ENCODE results near the gene OR8A1. TPM values are rescaled to one million over a fixed set of nuclear protein-coding genes. Genes with fewer than 3 reads are reported as not detected.

The OR8A1 gene
- not detected in 2 replicates for total RNA-seq (2014; rRNA removed; shearing (Covaris generic); ENCODE audit: low replicate concordance)

GRCh38 chr11:124569697-124570096 is at the start of gene OR8A1:
Gene OR8A1, plus strand, starts transcription at chr11:124569997. Its CDS starts 123 bp downstream, at chr11:124570120.
- Histone ChIP-seq H3K9me3 (no peaks in the 10 kb centered on the region), H3K36me3 (no peaks in the 10 kb centered on the region), H3K4me3 (no peak within 1 kb of the TSS), H3K27me3 (no peaks in the 10 kb centered on the region; the same call in none of the 2 replicates)
- no peak for DNase-seq

DNA sequence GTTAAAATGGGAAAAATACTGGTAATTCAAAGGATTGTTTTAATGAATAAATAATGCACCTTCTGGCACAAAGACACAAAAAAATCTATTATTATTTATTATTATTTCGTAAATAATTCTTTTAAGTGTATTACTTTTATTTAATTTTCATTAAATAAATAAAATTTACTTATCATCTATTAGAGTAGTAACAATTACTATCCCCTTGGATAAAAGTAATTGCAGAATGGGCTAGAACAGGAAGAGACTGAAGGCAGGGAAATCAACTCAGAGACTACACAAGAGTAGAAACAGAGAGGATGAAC is 49.3 kb upstream of the OR8A1 start:
- Histone ChIP-seq H3K36me3 (no peaks in the 10 kb centered on the region), H3K27me3 (peaks cover 2% of the 10 kb centered on the region; the same call in 1 of the 2 replicates), H3K9me3 (no peaks in the 10 kb centered on the region), H3K4me3 (no peak overlapping the region)
- DNase-seq: no peak

GRCh38 chr11:124533626-124534025 is 36.2 kb upstream of the OR8A1 start:
- DNase-seq: no peak
- no peaks in the 10 kb centered on the region for H3K36me3 ChIP-seq
- H3K9me3 ChIP-seq: no peaks in the 10 kb centered on the region
- no peaks in the 10 kb centered on the region for H3K27me3 ChIP-seq
- no peak overlapping the region for H3K4me3 ChIP-seq

DNA sequence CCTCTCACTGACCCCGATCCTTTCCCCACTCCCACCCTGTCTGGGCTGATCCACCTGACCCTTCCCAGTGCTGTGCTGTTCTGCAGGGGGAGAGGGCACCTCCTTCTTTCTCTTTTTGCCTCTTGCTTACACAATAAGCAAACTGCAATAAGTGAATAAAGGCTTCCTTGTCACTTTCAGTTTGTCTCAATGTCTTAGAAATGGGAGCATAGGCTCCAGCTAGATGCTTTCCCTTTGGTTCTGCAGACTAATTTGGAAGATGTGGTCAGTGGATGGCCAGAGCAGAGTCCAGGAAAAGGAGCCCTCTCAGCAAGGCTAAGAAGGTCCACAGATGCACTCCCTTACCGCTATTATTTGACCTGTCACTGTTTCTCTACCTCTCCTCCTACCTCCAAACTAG is 35.7 kb upstream of the OR8A1 start:
- no peak overlapping the region for H3K4me3 ChIP-seq
- no peaks in the 10 kb centered on the region for H3K27me3 ChIP-seq
- H3K36me3 ChIP-seq: no peaks in the 10 kb centered on the region
- no peaks in the 10 kb centered on the region for H3K9me3 ChIP-seq
- no peak for DNase-seq

DNA sequence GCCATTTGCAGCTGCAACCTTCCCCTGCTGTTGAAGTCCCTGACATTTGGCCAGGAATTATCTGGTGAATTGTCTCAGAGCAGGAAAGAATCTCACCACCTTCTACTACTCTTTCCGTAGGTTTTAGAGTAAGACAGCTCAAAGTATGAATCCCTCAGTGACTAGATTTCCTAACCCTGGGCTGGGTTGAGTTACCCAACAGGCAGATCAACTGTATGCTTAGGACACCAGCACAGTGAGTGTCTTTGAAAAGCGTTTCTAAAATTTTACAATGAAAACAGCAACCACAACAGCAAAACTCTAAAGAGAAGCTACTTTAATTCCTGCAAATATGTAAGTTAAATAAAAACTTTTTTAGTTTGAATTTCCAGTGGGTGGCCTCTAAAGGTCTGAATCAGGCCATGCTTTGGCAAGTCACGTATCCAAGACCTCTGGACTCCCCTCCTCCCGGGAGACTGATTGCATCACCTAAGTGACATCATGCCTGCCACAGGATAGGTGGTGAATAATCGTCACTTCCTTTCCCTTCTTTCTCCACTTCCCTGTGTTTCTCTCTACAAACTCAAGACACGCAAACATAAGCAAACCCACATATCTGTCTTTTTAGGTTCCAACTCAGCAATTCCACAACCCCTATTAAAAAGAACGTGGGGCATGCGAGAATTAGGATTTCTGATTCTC is 34.1 kb upstream of the OR8A1 start:
- no peaks in the 10 kb centered on the region for H3K9me3 ChIP-seq
- no peaks in the 10 kb centered on the region for H3K27me3 ChIP-seq
- no peaks in the 10 kb centered on the region for H3K36me3 ChIP-seq
- H3K4me3 ChIP-seq: no peak overlapping the region
- DNase-seq: no peak

DNA sequence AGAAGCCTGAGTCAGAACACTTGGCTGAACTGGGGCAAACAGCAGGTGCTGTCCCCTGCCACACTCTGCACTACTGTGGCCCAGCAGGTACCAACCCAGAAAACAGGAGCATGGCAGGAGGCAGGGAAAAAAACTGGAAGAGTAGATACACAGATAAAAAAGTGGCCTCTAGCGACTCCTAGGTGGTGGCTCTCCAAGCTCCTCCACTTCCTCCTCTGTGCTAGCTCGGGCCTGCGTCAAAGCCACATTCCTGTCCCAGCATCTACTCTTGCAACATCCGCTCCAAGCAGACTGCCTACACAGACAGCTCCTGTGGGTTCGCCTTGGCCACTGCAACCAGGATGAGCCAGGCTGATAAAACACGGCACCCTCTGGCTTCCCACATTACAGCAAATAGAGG is 33.3 kb upstream of the OR8A1 start:
- Histone ChIP-seq H3K9me3 (no peaks in the 10 kb centered on the region), H3K36me3 (no peaks in the 10 kb centered on the region), H3K4me3 (no peak overlapping the region), H3K27me3 (no peaks in the 10 kb centered on the region)
- peak; percentile 36 for DNase-seq

GRCh38 chr11:124538019-124538418 is 31.8 kb upstream of the OR8A1 start:
- DNase-seq: peak; percentile 4
- no peaks in the 10 kb centered on the region for H3K9me3 ChIP-seq
- no peak overlapping the region for H3K4me3 ChIP-seq
- H3K36me3 ChIP-seq: no peaks in the 10 kb centered on the region
- H3K27me3 ChIP-seq: no peaks in the 10 kb centered on the region

- Histone ChIP-seq H3K4me3 (no peak overlapping the region), H3K36me3 (no peaks in the 10 kb centered on the region), H3K9me3 (no peaks in the 10 kb centered on the region), H3K27me3 (no peaks in the 10 kb centered on the region)
- DNase-seq: no peak
Measured at GRCh38 chr11:124541204-124541603, 28.6 kb upstream of the OR8A1 start.

DNA sequence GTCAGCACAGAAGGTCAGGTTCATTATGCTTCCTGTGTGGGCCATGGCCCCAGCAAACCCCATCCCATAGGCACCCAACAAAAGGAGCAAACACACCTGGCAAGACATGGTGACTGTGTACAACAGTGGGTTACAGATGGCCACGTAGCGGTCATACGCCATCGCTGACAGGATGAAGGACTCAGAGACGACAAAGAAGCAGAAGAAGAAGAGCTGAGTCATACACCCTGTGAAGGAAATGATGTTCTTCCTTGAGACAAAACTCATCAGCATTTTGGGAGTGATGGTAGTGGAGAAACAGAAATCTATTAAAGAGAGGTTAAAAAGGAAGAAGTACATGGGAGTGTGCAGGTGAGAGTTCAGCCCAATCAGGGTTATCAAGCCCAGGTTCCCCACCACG is 26.7 kb upstream of the OR8A1 start:
- Histone ChIP-seq H3K9me3 (no peaks in the 10 kb centered on the region), H3K27me3 (no peaks in the 10 kb centered on the region), H3K4me3 (no peak overlapping the region), H3K36me3 (no peaks in the 10 kb centered on the region)
- DNase-seq: no peak

DNA sequence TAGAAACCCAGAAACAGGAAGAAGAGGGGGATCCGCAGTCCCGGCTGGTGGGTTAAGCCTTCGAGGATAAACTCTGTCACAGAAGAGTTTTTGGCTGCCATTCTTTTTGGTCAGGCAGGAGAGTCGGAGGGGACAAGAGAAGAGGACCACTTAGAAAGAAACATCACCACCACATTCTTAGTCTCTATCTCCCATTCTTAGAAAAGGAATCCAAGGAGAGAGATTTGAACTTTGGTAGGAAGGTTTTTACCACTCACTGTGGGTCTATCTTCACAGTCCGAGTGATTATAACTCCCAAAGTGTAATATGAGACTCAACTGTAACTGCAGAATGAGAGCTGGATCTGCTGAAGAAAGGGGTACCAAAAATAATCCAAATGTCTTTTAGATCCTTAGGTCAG is 26.2 kb upstream of the OR8A1 start, which contains the start of gene OR8B12:
Gene OR8B12, minus strand, starts transcription at position 101 of the 400 bp plus-strand sequence. Its CDS starts 0 bp downstream, at position 101.
- no peaks in the 10 kb centered on the region for H3K27me3 ChIP-seq
- no peak for DNase-seq
- no peaks in the 10 kb centered on the region for H3K9me3 ChIP-seq
- no peak within 1 kb of the TSS for H3K4me3 ChIP-seq
- no peaks in the 10 kb centered on the region for H3K36me3 ChIP-seq

DNA sequence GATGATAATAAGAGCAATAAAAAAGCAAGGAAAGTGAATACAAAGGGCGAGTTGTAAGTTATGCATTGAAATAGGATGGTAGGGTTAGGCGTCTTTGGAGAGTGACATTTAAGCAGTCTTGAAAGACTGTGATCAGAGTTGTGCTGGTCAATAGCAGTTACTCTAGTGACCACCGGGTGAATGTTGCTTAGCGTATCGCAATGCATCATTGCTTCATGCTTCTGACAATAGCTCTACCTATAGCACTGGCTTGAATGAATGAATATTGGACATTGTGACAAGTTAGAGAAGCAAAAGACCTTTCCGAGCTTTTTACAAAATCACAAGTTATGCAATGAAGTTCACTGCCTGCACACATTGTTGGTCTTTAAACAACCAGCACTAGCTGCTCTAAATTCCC is 18.6 kb upstream of the OR8A1 start:
- Histone ChIP-seq H3K4me3 (no peak overlapping the region), H3K27me3 (no peaks in the 10 kb centered on the region), H3K9me3 (no peaks in the 10 kb centered on the region), H3K36me3 (no peaks in the 10 kb centered on the region)
- DNase-seq: no peak

DNA sequence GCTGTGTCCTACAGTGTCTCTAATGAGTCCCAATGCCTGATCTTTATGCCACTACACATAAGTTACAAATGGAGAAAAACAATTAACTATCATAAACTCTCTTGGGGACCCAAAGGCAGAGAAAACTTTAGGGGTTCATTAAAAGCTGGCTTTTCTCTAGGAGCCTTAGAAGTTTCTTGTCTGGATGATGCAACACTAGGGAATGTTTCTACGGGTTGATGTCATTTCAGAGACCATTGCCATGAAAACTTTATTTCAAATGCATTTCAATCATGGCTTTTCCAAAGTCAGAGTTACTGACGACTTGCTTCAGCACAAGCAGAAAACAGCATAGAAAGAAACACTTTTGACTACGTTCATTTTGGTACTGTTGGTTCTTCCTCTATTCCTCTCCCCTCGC is 17.8 kb upstream of the OR8A1 start:
- Histone ChIP-seq H3K36me3 (no peaks in the 10 kb centered on the region), H3K9me3 (no peaks in the 10 kb centered on the region), H3K4me3 (no peak overlapping the region), H3K27me3 (no peaks in the 10 kb centered on the region)
- DNase-seq: no peak

- DNase-seq: no peak
- Histone ChIP-seq H3K9me3 (no peaks in the 10 kb centered on the region), H3K36me3 (no peaks in the 10 kb centered on the region), H3K27me3 (0 out of 2 replicates have a peak, but pooled peaks cover 2% of the 10 kb centered on the region), H3K4me3 (no peak overlapping the region)
Measured at GRCh38 chr11:124556828-124557227, 13.0 kb upstream of the OR8A1 start.

GRCh38 chr11:124570160-124570559 is 363 bp downstream of the OR8A1 start:
- no peak for DNase-seq
- Histone ChIP-seq H3K27me3 (no peaks in the 10 kb centered on the region; the same call in none of the 2 replicates), H3K4me3 (no peak overlapping the region), H3K9me3 (no peaks in the 10 kb centered on the region), H3K36me3 (no peaks in the 10 kb centered on the region)

DNA sequence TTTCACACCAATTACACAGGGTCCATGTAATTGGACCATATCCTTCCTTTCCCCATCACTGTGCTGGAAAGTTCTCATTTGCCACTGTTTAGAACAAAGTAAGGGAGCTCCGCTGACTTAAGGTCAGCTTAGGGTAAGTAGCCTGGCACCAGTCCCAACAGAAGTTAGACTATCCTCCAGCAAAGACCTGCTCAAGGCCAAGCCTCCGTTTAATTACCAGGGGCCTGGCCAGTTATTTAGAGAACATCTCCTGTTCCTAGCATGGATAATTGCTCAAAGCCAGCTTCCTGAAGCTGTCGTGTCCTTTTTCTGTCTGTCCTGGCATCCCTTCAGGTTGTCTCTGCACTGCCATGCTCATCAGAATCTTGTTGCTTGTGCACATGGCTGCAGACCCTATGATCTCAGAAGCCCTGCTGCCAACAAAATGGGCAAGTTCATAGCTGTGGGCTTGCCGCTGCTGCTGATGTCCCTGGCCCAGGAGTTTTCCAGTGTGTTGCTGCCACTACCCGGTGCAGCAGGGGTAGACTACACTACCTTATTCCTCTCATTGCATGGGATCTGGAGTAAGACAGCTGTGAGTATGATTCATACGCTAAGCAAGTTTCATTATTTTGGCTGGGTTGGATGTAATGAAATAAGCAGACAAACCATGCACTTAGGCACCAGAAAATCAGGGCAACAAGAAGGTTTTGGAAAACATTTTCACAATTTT is 8.1 kb downstream of the OR8A1 start:
- no peaks in the 10 kb centered on the region for H3K36me3 ChIP-seq
- DNase-seq: peak; percentile 6

DNA sequence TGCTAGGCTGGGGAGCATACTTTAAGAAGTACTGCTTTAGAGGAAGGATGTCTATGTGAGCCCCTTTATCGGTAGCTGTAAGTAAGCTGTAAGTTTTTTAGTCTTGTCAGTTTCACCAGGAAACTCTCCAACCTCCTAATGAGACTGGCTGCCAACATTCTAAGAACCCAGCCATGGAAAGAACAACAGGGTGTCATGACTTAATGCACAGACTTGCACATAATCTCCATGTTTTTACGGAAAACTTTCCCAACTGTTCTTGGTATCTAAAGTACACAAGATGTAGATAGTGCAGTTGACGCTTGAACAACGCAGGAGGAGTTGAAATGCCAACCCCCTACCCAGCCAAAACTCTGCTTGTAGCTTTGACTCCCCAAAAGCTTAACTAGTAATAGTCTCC is 9.0 kb downstream of the OR8A1 start:
- no peaks in the 10 kb centered on the region for H3K27me3 ChIP-seq
- no peak overlapping the region for H3K4me3 ChIP-seq
- no peaks in the 10 kb centered on the region for H3K36me3 ChIP-seq
- H3K9me3 ChIP-seq: no peaks in the 10 kb centered on the region
- DNase-seq: no peak

More for the DNA sequence above, 8.1 kb downstream of the OR8A1 start:
- H3K27me3 ChIP-seq: no peaks in the 10 kb centered on the region; the same call in 1 of the 2 replicates
- H3K4me3 ChIP-seq: no peak overlapping the region
- H3K9me3 ChIP-seq: no peaks in the 10 kb centered on the region

DNA sequence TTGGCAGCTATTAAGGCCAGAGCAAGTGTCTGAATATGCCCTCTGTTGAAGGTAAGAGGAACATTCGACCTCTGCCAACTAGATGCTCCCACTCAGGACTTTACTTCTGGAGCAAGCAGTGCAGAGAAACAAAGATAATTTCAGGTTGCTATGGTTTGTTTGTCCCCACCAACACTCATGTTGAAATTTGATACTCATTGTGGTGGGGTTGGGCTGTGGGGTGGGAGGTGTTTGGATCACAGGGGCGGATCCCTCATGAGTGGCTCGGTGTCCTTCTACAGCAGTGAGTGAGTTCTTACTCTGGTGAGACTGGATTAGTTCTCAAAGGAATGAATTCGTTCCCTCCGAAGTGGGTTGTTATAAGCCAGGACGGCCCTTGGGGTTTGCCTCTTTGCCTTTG is 12.0 kb downstream of the OR8A1 start:
- Histone ChIP-seq H3K36me3 (no peaks in the 10 kb centered on the region), H3K4me3 (no peak overlapping the region), H3K9me3 (no peaks in the 10 kb centered on the region), H3K27me3 (no peaks in the 10 kb centered on the region)
- no peak for DNase-seq

GRCh38 chr11:124582565-124582964 is 12.8 kb downstream of the OR8A1 start:
- H3K36me3 ChIP-seq: no peaks in the 10 kb centered on the region
- H3K9me3 ChIP-seq: no peaks in the 10 kb centered on the region
- DNase-seq: no peak
- no peaks in the 10 kb centered on the region for H3K27me3 ChIP-seq
- no peak overlapping the region for H3K4me3 ChIP-seq

Measured in MG63 (cell line).